ENCODE data around the gene CYBRD1.

DNA sequence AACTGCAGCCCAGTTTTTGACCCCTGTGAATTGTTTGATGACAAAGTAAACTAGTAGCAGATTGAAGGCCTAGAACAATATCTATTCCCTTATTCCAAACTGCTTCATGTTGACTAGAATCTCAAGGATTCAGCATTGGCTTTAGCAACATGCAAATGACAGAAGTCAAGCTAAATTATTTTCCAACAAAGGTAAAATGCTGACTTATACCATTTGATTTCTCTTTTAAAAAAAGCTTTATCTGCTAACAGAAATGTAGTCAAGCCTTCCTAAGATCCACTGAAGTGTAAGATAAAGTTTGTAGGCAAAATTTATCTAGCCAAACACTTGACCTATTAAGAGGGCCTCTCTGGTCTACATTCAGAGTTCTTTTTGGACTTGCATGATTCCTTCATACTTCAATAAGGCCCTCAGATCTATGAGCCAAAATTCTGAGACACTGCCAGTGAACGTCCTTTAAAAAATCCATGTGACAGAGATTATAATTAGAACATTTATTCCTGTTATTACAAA is 9.5 kb upstream of the CYBRD1 start:
- TF ChIP-seq, protein P1, sequence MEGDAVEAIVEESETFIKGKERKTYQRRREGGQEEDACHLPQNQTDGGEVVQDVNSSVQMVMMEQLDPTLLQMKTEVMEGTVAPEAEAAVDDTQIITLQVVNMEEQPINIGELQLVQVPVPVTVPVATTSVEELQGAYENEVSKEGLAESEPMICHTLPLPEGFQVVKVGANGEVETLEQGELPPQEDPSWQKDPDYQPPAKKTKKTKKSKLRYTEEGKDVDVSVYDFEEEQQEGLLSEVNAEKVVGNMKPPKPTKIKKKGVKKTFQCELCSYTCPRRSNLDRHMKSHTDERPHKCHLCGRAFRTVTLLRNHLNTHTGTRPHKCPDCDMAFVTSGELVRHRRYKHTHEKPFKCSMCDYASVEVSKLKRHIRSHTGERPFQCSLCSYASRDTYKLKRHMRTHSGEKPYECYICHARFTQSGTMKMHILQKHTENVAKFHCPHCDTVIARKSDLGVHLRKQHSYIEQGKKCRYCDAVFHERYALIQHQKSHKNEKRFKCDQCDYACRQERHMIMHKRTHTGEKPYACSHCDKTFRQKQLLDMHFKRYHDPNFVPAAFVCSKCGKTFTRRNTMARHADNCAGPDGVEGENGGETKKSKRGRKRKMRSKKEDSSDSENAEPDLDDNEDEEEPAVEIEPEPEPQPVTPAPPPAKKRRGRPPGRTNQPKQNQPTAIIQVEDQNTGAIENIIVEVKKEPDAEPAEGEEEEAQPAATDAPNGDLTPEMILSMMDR (optimal IDR thresholded peaks at IDR 0.05 in 1 of 3, IDR thresholded peaks at IDR 0.05 in 1 of 3, conservative IDR thresholded peaks at IDR 0.05 in 1 of 3; ENCODE audit: extremely low read depth in 1 of 3, insufficient read depth in 2 of 3, low read length in 3 of 3), result no peak
- no peak for TF ChIP-seq EZH2 (IDR thresholded peaks at IDR 0.05; ENCODE audit: low read length)
